Body of pancreas (tissue), 4 donors: Measurements from ENCODE around the gene PCDHGB5.

Experiments
- CTCF ChIP-seq, 7 experiments: fragments of 450-650 bp in 4 of 7; fragments of 200-600 bp in 3 of 7; sonication (generic) in 3 of 7; IDR thresholded peaks; one replicate each; pipeline ENCODE4 v1.5.1; 2016 to 2019; ENCODE audit warnings: antibody characterized with exemption in 7 of 7
- POLR2A ChIP-seq, 3 donors: fragments of 450-650 bp; IDR thresholded peaks; one replicate each; pipeline ENCODE4 v1.6.1; 2016; ENCODE audit warnings: antibody characterized with exemption in 3 of 3, mild to moderate bottlenecking in 2 of 3

GRCh38 chr5:141398608-141399007, 861 bp downstream of the PCDHGB5 start:
- no peak for TF ChIP-seq POLR2A (IDR thresholded peaks at IDR 0.05)
- no peak for TF ChIP-seq CTCF (IDR thresholded peaks at IDR 0.05)
